Parathyroid adenoma (tissue), 2 donors: ENCODE measurements around the gene SLC22A23.

Experiments used
- H2AFZ ChIP-seq: fragments of 300-600 bp; sonication (generic); one replicate; pipeline ENCODE4 v1.7.0; 2017; ENCODE audit warnings: antibody characterized with exemption, mild to moderate bottlenecking
- H3K27ac ChIP-seq: fragments of 300-600 bp; sonication (generic); one replicate; pipeline ENCODE4 v1.7.0; 2017
- H3K27me3 ChIP-seq: fragments of 300-600 bp; sonication (generic); one replicate; pipeline ENCODE4 v1.7.0; 2017; ENCODE audit warnings: low read length; ENCODE audit not compliant: control insufficient read depth, insufficient read depth
- H3K36me3 ChIP-seq: fragments of 300-600 bp; sonication (generic); one replicate; pipeline ENCODE4 v1.7.0; 2017; ENCODE audit warnings: low read length; ENCODE audit not compliant: control insufficient read depth, insufficient read depth
- H3K4me1 ChIP-seq: fragments of 300-600 bp; sonication (generic); one replicate; pipeline ENCODE4 v1.7.0; 2017; ENCODE audit warnings: control low read depth
- H3K4me2 ChIP-seq: fragments of 300-600 bp; sonication (generic); one replicate; pipeline ENCODE4 v1.7.0; 2017; ENCODE audit warnings: low read length
- H3K4me3 ChIP-seq: fragments of 300-600 bp; sonication (generic); one replicate; pipeline ENCODE4 v1.7.0; 2017; ENCODE audit warnings: low read depth, low read length
- H3K79me2 ChIP-seq: fragments of 300-600 bp; sonication (generic); one replicate; pipeline ENCODE4 v1.7.0; 2017; ENCODE audit warnings: control low read depth
- H3K9ac ChIP-seq: fragments of 300-600 bp; sonication (generic); one replicate; pipeline ENCODE4 v1.7.0; 2017; ENCODE audit warnings: mild to moderate bottlenecking
- H3K9me3 ChIP-seq: fragments of 300-600 bp; sonication (generic); one replicate; pipeline ENCODE4 v1.7.0; 2017; ENCODE audit warnings: low read length; ENCODE audit not compliant: control insufficient read depth
- TF ChIP-seq, protein P1 (sequence below): fragments of 300-600 bp; sonication (generic); IDR thresholded peaks from one replicate; pipeline ENCODE4 v1.7.0; 2017; ENCODE audit warnings: antibody characterized with exemption, mild to moderate bottlenecking
- donor health status: primary hyperparathyroidism.

SLC22A23 gene

GRCh38 chr6:3273707-3274521 lies 182.9 kb downstream of the SLC22A23 start:
- no peaks in the 10 kb centered on the region for H3K4me1 ChIP-seq
- H3K36me3 ChIP-seq, result no peaks in the 10 kb centered on the region
- H3K27ac ChIP-seq, result no peak overlapping the region
- no peak overlapping the region for H3K9ac ChIP-seq
- no peak overlapping the region for H3K4me3 ChIP-seq
- no peak overlapping the region for H2AFZ ChIP-seq
- no peaks in the 10 kb centered on the region for H3K27me3 ChIP-seq
- no peak overlapping the region for H3K4me2 ChIP-seq
- TF ChIP-seq, protein P1, sequence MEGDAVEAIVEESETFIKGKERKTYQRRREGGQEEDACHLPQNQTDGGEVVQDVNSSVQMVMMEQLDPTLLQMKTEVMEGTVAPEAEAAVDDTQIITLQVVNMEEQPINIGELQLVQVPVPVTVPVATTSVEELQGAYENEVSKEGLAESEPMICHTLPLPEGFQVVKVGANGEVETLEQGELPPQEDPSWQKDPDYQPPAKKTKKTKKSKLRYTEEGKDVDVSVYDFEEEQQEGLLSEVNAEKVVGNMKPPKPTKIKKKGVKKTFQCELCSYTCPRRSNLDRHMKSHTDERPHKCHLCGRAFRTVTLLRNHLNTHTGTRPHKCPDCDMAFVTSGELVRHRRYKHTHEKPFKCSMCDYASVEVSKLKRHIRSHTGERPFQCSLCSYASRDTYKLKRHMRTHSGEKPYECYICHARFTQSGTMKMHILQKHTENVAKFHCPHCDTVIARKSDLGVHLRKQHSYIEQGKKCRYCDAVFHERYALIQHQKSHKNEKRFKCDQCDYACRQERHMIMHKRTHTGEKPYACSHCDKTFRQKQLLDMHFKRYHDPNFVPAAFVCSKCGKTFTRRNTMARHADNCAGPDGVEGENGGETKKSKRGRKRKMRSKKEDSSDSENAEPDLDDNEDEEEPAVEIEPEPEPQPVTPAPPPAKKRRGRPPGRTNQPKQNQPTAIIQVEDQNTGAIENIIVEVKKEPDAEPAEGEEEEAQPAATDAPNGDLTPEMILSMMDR, result no peak
- H3K79me2 ChIP-seq, result peaks cover 3% of the 10 kb centered on the region
- no peaks in the 10 kb centered on the region for H3K9me3 ChIP-seq

DNA sequence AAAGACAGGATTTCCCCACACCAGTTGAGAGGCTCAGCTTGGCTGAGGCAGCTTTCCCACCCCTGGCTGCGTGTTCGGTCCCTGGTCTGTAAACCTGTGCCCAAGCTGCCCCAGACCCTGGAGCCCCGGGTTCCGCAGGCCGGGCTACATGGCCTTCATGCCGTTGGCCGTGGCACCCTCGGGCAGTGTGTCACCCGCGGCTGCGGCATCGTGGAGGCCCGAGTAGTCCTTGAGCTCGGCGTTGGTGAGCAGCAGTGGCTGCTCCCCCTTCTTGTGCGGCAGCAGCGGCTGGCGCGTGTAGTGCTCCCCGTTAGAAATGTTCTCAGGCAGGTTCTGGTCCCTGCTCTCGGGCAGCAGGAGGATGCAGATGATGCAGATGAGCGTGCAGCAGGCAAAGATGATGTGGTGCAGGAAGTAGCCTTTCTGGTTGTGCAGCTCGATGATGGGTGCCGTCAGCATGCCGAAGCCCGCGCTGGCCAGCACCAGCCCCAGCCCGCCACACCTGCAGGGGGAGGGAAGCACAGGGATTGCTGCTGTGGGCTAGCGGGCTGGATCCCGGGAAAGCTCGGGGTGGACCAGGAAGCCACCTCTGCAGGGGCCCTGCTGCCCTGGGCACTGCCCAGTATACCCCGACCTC lies 183.8 kb downstream of the SLC22A23 start:
- H3K4me2 ChIP-seq, result no peak overlapping the region
- H3K36me3 ChIP-seq, result no peaks in the 10 kb centered on the region
- peaks cover 3% of the 10 kb centered on the region for H3K79me2 ChIP-seq
- no peak overlapping the region for H2AFZ ChIP-seq
- no peaks in the 10 kb centered on the region for H3K9me3 ChIP-seq
- no peak overlapping the region for H3K27ac ChIP-seq
- no peaks in the 10 kb centered on the region for H3K27me3 ChIP-seq
- no peak overlapping the region for H3K4me3 ChIP-seq
- no peak overlapping the region for H3K9ac ChIP-seq
- TF ChIP-seq, protein P1, result no peak
- H3K4me1 ChIP-seq, result no peaks in the 10 kb centered on the region

DNA sequence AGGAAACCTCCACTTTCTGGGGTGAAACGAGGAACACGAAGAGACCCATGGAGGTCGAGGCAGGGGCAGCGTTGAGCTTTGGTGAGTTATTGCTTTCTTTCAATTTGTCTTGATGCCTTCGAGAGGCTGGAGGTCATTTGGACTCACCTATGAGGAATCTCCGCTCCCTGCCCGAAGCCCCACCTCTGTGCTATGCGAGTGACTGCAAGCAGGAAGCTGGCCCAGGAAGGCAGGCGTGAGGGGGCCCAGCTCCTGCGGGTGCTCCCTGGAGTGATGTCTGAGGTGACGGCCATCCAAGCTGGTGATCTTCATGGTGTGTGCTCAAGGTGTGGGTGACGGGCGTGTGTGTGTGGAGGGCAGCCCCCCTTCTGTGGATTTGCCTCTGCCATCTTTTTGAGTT lies 185.1 kb downstream of the SLC22A23 start:
- Histone ChIP-seq H2AFZ (no peak overlapping the region), H3K4me1 (no peaks in the 10 kb centered on the region), H3K9me3 (no peaks in the 10 kb centered on the region), H3K36me3 (no peaks in the 10 kb centered on the region), H3K27ac (no peak overlapping the region), H3K27me3 (no peaks in the 10 kb centered on the region), H3K9ac (no peak overlapping the region), H3K4me2 (no peak overlapping the region), H3K79me2 (peaks cover 3% of the 10 kb centered on the region), H3K4me3 (no peak overlapping the region)
- TF ChIP-seq, protein P1, result no peak

- TF ChIP-seq, protein P1, result no peak
- no peak overlapping the region for H3K27ac ChIP-seq
- no peaks in the 10 kb centered on the region for H3K27me3 ChIP-seq
- H3K4me3 ChIP-seq, result no peak overlapping the region
- H3K4me2 ChIP-seq, result no peak overlapping the region
- no peak overlapping the region for H3K9ac ChIP-seq
- no peaks in the 10 kb centered on the region for H3K4me1 ChIP-seq
- H3K79me2 ChIP-seq, result peaks cover 3% of the 10 kb centered on the region
- H3K36me3 ChIP-seq, result no peaks in the 10 kb centered on the region
- no peaks in the 10 kb centered on the region for H3K9me3 ChIP-seq
- H2AFZ ChIP-seq, result no peak overlapping the region
Observed at GRCh38 chr6:3270258-3270657, 186.6 kb downstream of the SLC22A23 start.
